ES-I3 (cell line): ENCODE results near the gene SHPK.

Source experiments
- H3K36me3 ChIP-seq: 2 replicates; pipeline ENCODE4 v1.6.1; 2013; ENCODE audit warnings: mild to moderate bottlenecking, low read length, control low read depth, moderate library complexity; ENCODE audit not compliant: insufficient read depth
- H3K4me1 ChIP-seq: 2 replicates; pipeline ENCODE4 v1.6.1; 2013; ENCODE audit warnings: mild to moderate bottlenecking, control low read depth, low read length; ENCODE audit not compliant: insufficient read depth
- H3K9ac ChIP-seq: 2 replicates; pipeline ENCODE4 v1.6.1; 2013; ENCODE audit warnings: low read depth, mild to moderate bottlenecking, low read length, moderate library complexity
- H3K9me3 ChIP-seq: 2 replicates; pipeline ENCODE4 v1.6.1; 2013; ENCODE audit warnings: mild to moderate bottlenecking, low read length, moderate library complexity; ENCODE audit not compliant: control insufficient read depth, insufficient read depth

SHPK gene

GRCh38 chr17:3636154-3636907 lies at the start of gene SHPK, which contains the start of gene CTNS:
Gene SHPK, minus strand, starts transcription at chr17:3636250. Its CDS starts 31 bp downstream, at chr17:3636219.
Gene CTNS, plus strand, starts transcription at chr17:3636760. Its CDS starts 3,447 bp downstream, at chr17:3640207.
- peak within 1 kb of the TSS; percentile 99 for H3K9ac ChIP-seq
- no peaks in the 10 kb centered on the region; the same call in 1 of the 2 replicates for H3K4me1 ChIP-seq
- no peaks in the 10 kb centered on the region for H3K9me3 ChIP-seq
- H3K36me3 ChIP-seq: no peaks in the 10 kb centered on the region; the same call in 1 of the 2 replicates

GRCh38 chr17:3685174-3685573 lies 49.1 kb upstream of the SHPK start:
- H3K9ac ChIP-seq: no peak overlapping the region
- H3K36me3 ChIP-seq: no peaks in the 10 kb centered on the region
- H3K4me1 ChIP-seq: peaks cover 10% of the 10 kb centered on the region; the same call in 1 of the 2 replicates
- H3K9me3 ChIP-seq: no peaks in the 10 kb centered on the region

DNA sequence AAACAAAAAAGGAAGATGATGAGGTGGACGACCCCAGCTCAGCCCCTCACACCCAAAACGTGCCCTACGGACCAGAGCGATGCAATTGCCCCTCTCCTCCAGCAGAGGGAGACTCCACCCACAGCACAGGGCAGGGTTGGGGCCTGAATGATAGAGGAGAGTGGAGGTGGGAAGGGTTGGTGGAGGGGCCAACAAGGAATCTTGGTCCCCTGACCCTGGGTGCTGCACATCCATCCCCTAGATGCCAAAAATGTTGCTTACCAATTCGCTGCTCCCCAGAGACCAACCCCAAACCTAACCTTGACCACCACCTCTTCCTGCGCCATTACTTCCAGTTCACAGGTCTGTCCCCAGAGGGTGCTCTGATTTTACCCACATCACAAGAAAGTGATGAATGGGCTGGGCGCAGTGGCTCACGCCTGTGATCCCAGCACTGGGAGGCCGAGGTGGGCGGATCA lies 47.0 kb upstream of the SHPK start:
- Histone ChIP-seq H3K36me3 (no peaks in the 10 kb centered on the region), H3K4me1 (peaks cover 2% of the 10 kb centered on the region; the same call in 1 of the 2 replicates), H3K9ac (no peak overlapping the region), H3K9me3 (no peaks in the 10 kb centered on the region)

DNA sequence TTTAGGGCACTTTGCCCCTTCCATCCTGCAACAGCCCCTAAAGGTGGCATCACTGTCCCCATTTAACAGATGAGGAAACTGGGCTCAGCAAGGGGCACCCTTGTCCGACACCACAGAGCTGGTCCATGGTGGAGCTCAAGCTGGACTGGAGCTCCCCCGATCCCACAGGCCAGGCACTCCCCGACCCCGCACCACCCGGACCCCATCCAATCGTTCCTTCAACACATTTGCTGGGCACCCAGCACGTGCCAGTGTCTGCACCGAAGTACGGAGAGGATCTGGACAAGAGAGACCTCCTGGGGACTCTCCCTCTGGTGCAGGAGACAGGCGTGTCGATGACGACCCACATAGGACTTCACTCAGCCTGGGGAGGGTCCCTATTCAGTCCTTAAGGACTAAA lies 46.0 kb upstream of the SHPK start:
- H3K36me3 ChIP-seq: no peaks in the 10 kb centered on the region
- H3K4me1 ChIP-seq: no peaks in the 10 kb centered on the region; the same call in 1 of the 2 replicates
- no peaks in the 10 kb centered on the region for H3K9me3 ChIP-seq
- H3K9ac ChIP-seq: no peak overlapping the region

- Histone ChIP-seq H3K4me1 (no peaks in the 10 kb centered on the region; the same call in 1 of the 2 replicates), H3K9me3 (no peaks in the 10 kb centered on the region), H3K9ac (no peak overlapping the region), H3K36me3 (no peaks in the 10 kb centered on the region)
Measured at GRCh38 chr17:3681565-3681964, 45.5 kb upstream of the SHPK start.

- Histone ChIP-seq H3K36me3 (no peaks in the 10 kb centered on the region), H3K9me3 (no peaks in the 10 kb centered on the region), H3K4me1 (no peaks in the 10 kb centered on the region; the same call in 1 of the 2 replicates)
Measured at GRCh38 chr17:3681057-3681456, 45.0 kb upstream of the SHPK start.

DNA sequence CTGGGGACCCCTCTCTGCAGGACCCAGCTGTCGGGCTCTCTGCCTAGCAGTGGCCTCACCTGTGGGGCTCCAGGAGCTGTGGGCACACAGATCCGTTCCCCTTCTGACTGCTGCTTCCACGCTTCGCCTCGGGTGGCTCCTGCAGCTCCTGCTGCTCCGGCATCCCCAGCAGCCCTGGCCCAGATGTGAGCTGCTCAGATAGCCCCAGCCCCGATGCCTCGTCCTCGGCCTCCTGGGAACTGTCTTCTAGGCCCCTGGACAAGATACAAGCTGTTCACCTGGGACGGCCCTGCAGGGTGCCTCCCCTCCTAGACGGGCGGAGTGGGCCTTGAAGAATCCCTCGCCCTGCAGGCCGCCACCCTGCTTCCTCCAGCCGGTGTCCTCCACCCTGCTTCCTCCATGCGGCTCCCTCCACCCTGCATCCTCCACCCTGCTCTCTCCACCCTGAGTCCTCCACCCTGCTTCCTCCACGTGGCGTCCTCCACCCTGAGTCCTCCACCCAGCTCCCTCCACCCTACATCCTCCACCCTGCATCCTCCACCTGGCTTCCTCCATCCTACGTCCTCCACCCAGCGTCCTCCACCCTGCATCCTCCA lies 43.6 kb upstream of the SHPK start:
- no peaks in the 10 kb centered on the region; the same call in 1 of the 2 replicates for H3K4me1 ChIP-seq
- no peak overlapping the region for H3K9ac ChIP-seq
- H3K9me3 ChIP-seq: no peaks in the 10 kb centered on the region
- H3K36me3 ChIP-seq: no peaks in the 10 kb centered on the region

More at GRCh38 chr17:3681057-3681456, 45.0 kb upstream of the SHPK start:
- H3K9ac ChIP-seq: no peak overlapping the region

GRCh38 chr17:3678821-3679530 lies 42.9 kb upstream of the SHPK start:
- Histone ChIP-seq H3K9me3 (no peaks in the 10 kb centered on the region), H3K9ac (no peak overlapping the region), H3K4me1 (no peaks in the 10 kb centered on the region; the same call in 1 of the 2 replicates), H3K36me3 (no peaks in the 10 kb centered on the region)

- H3K36me3 ChIP-seq: no peaks in the 10 kb centered on the region
- no peak overlapping the region for H3K9ac ChIP-seq
- H3K4me1 ChIP-seq: peaks cover 5% of the 10 kb centered on the region; the same call in 1 of the 2 replicates
- no peaks in the 10 kb centered on the region for H3K9me3 ChIP-seq
Measured at GRCh38 chr17:3678095-3678820, 42.2 kb upstream of the SHPK start.

DNA sequence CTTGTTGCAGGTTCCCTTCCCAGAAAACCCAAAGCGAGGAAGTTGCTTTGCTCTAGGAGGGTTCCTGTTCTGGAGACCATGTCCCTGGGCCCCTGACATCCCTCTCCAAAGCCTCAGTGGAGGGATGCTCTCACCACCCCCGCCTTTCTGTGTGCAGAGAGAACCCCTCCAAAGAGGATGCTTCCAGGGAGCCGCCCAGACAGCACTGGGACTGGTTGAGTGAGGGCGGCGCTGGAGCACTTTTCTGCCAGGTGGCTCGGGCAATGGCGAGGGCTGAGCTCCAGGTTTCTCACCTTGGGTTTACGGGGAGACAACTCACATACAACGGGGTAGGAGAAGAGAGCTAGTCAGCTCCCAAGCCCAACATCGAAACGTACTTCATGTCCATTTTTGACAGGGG lies 39.8 kb upstream of the SHPK start:
- Histone ChIP-seq H3K36me3 (no peaks in the 10 kb centered on the region), H3K4me1 (peaks cover 6% of the 10 kb centered on the region; the same call in 1 of the 2 replicates), H3K9me3 (no peaks in the 10 kb centered on the region), H3K9ac (no peak overlapping the region)

DNA sequence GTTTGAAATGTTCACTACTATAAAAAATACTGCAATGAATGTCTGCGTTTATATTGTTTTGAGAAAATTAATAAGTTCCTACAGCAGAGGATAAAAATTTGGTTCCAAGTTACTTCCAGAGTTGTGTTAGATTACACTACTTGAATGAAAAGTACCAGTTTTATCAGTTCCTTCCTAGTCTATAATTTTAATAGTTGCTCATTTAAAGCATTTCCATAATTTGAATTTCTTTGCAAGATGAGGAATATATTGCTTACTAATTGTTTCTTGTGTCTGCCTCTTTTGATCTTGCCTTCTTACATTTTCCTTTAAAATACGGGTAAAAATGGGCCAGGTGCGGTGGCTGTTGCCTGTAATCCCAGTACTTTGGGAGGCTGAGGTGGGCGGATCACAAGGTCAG lies 36.5 kb upstream of the SHPK start:
- Histone ChIP-seq H3K4me1 (peaks cover 6% of the 10 kb centered on the region; the same call in 1 of the 2 replicates), H3K36me3 (no peaks in the 10 kb centered on the region), H3K9ac (no peak overlapping the region), H3K9me3 (no peaks in the 10 kb centered on the region)

DNA sequence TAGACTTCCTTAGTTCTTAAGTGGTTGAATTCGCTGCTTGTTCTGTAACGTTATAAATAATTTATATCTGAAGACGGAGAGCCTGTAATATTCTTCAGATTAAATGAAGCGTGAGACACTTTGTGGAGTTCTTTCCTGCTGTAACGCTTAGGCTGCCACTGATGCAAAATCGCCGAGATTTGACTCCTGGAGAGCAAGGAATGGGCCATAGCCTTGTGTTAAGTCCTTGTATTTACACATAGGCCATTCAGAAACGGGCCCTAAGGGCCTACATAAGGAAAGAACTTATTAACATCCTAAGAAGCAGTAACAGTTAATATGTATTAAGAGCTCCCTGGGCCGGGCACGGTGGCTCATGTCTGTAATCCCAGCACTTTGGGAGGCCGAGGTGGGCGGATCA lies 33.5 kb upstream of the SHPK start:
- Histone ChIP-seq H3K9me3 (no peaks in the 10 kb centered on the region), H3K36me3 (no peaks in the 10 kb centered on the region; the same call in 1 of the 2 replicates), H3K9ac (peak overlapping the region; percentile 91), H3K4me1 (peaks cover 6% of the 10 kb centered on the region; the same call in 1 of the 2 replicates)

GRCh38 chr17:3669085-3669347 lies 33.0 kb upstream of the SHPK start:
- H3K9me3 ChIP-seq: no peaks in the 10 kb centered on the region
- peak overlapping the region; percentile 91 for H3K9ac ChIP-seq
- peaks cover 6% of the 10 kb centered on the region; the same call in 1 of the 2 replicates for H3K4me1 ChIP-seq
- H3K36me3 ChIP-seq: no peaks in the 10 kb centered on the region; the same call in 1 of the 2 replicates
